ENCODE data around the gene EIF1AD. TPM values are rescaled to one million over a fixed set of nuclear protein-coding genes. Genes with fewer than 3 reads are reported as not detected.
"Not testable (repeated sequence)": the region's sequence is repeated elsewhere in the genome, so short reads cannot be mapped to it uniquely, and the experiment has no call there.

The EIF1AD gene
- total and polyA plus RNA-seq, 8 donors = 9.5 to 16.0 (median 12.2) TPM

GRCh38 chr11:66012946-66013761 is 11.2 kb upstream of the EIF1AD start:
- TF ChIP-seq CTCF (IDR thresholded peaks at IDR 0.05) = no peak
- DNase-seq (peak in 1 of 6 donors; percentile 33), FAIRE-seq (no peak), ATAC-seq (peak in 1 of 4 donors; percentile 31)
- no peaks in the 10 kb centered on the region for H3K36me3 ChIP-seq
- H3K27me3 ChIP-seq = peaks cover 0 to 4% (median 0%) of the 10 kb centered on the region in 4 donors
- H3K4me3 ChIP-seq = no peak overlapping the region
- no peaks in the 10 kb centered on the region for H3K4me1 ChIP-seq
- intact Hi-C loops (cut with DNase I) = no loop called here
- no peaks in the 10 kb centered on the region for H3K9me3 ChIP-seq
- WGBS, 2 donors = 53% methylated on average over 12 of the region's 12 CpGs
- H3K27ac ChIP-seq = no peak overlapping the region

- H3K4me3 ChIP-seq = no peak overlapping the region
Measured at GRCh38 chr11:66012371-66012945, 10.5 kb upstream of the EIF1AD start.

GRCh38 chr11:66011785-66012303 is 9.9 kb upstream of the EIF1AD start, which contains the start of gene CST6:
CST6 (plus strand) TSS chr11:66012008; CDS start chr11:66012045, 37 bp downstream.
- no peak for FAIRE-seq

More at GRCh38 chr11:66012371-66012945, 10.5 kb upstream of the EIF1AD start:
- intact Hi-C loops (cut with DNase I) = no loop called here
- no peaks in the 10 kb centered on the region for H3K36me3 ChIP-seq
- peaks cover 0 to 4% (median 0%) of the 10 kb centered on the region in 4 donors for H3K27me3 ChIP-seq
- no peaks in the 10 kb centered on the region for H3K4me1 ChIP-seq
- H3K27ac ChIP-seq = no peak overlapping the region
- DNase-seq (peak in 1 of 6 donors; percentile 39), FAIRE-seq (no peak), ATAC-seq (no peak)
- 51 to 55% methylated on average over 11 of the region's 12 CpGs for WGBS, 2 donors
- no peak for TF ChIP-seq CTCF (IDR thresholded peaks at IDR 0.05)
- H3K9me3 ChIP-seq = no peaks in the 10 kb centered on the region

GRCh38 chr11:66011239-66011784 is 9.4 kb upstream of the EIF1AD start:
- no peaks in the 10 kb centered on the region for H3K4me1 ChIP-seq
- peaks cover 0 to 4% (median 0%) of the 10 kb centered on the region in 4 donors for H3K27me3 ChIP-seq
- intact Hi-C loops (cut with DNase I) = no loop called here
- H3K4me3 ChIP-seq = no peak overlapping the region
- FAIRE-seq (no peak), DNase-seq (peak in 2 of 6 donors; percentile 29 to 51), ATAC-seq (peak; percentile 49 to 83 (median 62))
- WGBS, 2 donors = 28 to 43% methylated on average over 14 of the region's 14 CpGs
- no peaks in the 10 kb centered on the region for H3K36me3 ChIP-seq
- TF ChIP-seq CTCF (IDR thresholded peaks at IDR 0.05) = no peak
- H3K27ac ChIP-seq = peak overlapping the region in 1 of 4 donors; percentile 33
- H3K9me3 ChIP-seq = no peaks in the 10 kb centered on the region

More at GRCh38 chr11:66011785-66012303, 9.9 kb upstream of the EIF1AD start, which contains the start of gene CST6:
- Histone ChIP-seq H3K27me3 (peaks cover 0 to 4% (median 0%) of the 10 kb centered on the region in 4 donors), H3K4me1 (no peaks in the 10 kb centered on the region), H3K27ac (peak within 1 kb of the TSS in 1 of 4 donors; percentile 33), H3K36me3 (no peaks in the 10 kb centered on the region), H3K9me3 (no peaks in the 10 kb centered on the region), H3K4me3 (peak within 1 kb of the TSS in 1 of 4 donors; percentile 15)
- DNase-seq (peak in 1 of 6 donors; percentile 70), ATAC-seq (peak; percentile 9 to 35 (median 24))
- WGBS, 2 donors = 6 to 8% methylated on average over 51 to 61 of the region's 61 CpGs
- intact Hi-C loops (cut with DNase I) = no loop called here
- no peak for TF ChIP-seq CTCF (IDR thresholded peaks at IDR 0.05)

- FAIRE-seq; intact Hi-C loops (cut with DNase I): not testable (repeated sequence)
Measured at GRCh38 chr11:66010036-66010435, 8.1 kb upstream of the EIF1AD start.

More at GRCh38 chr11:66010036-66010435, 8.1 kb upstream of the EIF1AD start:
- H3K36me3 ChIP-seq, H3K27ac ChIP-seq, DNase-seq, H3K4me3 ChIP-seq, H3K9me3 ChIP-seq, H3K27me3 ChIP-seq, ATAC-seq, H3K4me1 ChIP-seq: not testable (repeated sequence)
- WGBS, 2 donors = 64 to 68% methylated on average over 4 of the region's 4 CpGs

All from pancreas (tissue), 10 donors.